ENCODE measurements around the gene KLC4. TPM values are rescaled to one million over a fixed set of nuclear protein-coding genes. Genes with fewer than 3 reads are reported as not detected.

Gene KLC4
- total and polyA plus RNA-seq, 9 of the 15 experiments (the other 6 are each of a cell fraction or from before 2014, with no cell fraction given), result 1.7 to 16.2 (median 7.7) TPM

DNA sequence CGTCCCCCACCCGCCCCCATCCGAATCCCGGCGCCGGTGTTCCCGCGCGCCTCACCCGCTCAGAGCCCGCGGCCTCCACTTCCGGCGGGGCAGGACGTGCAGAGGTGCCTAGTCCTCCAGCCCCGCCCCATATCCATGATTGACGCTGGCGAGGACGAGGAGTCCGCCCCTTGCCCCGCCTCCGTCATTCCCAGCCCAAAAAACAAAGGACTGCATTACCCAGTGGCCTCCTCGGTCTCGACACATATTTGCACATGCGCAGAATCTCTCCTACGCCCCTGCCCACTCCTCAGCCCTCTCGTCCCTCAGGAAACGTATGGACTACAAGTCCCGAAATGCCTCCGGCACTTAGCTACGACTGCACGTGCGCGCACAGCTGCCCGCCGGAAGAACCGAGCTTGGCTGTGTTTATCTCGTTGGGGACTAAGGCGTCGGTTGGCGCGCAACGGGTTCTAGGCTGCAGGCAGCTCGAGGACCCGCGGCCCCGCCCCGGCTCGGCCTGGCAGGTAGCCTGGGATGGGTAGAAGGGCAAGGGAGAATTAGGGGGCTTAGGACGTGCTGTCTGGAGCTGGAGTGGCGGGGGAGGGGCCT is 45.5 kb upstream of the KLC4 start, which contains the start of the genes KLHDC3 and MEA1 (continued):
- TF ChIP-seq ZNF140 (CRISPR knock-in tag; IDR thresholded peaks at IDR 0.05) (no peak), SP1 (CRISPR knock-in tag; IDR thresholded peaks at IDR 0.05) (peak; percentile 97), FOXA3 (CRISPR knock-in tag; conservative IDR thresholded peaks at IDR 0.05 in 1 of 2, IDR thresholded peaks at IDR 0.05 in 1 of 2) (no peak), ZNF239 (CRISPR knock-in tag; IDR thresholded peaks at IDR 0.05) (no peak), ERF (CRISPR knock-in tag; IDR thresholded peaks at IDR 0.05) (no peak), FIP1L1 (IDR thresholded peaks at IDR 0.05; ENCODE audit: low read depth, low read length, poor library complexity, severe bottlenecking) (no peak), FOXP1 (CRISPR knock-in tag; IDR thresholded peaks at IDR 0.05) (peak; percentile 93; the same call in 1 of the 2 replicates), ZNF780A (CRISPR knock-in tag; IDR thresholded peaks at IDR 0.05) (no peak), ZFX (CRISPR knock-in tag; IDR thresholded peaks at IDR 0.05) (no peak; the same call in none of the 2 replicates), SAP30 (IDR thresholded peaks at IDR 0.05; ENCODE audit: borderline replicate concordance, insufficient read depth, low read depth, low read length, poor library complexity, severe bottlenecking) (peak; percentile 79), MEF2D (tag; conservative IDR thresholded peaks at IDR 0.05; ENCODE audit: low read depth) (no peak), HNRNPK (IDR thresholded peaks at IDR 0.05; ENCODE audit: low read depth, low read length, poor library complexity, severe bottlenecking) (no peak)
- TF ChIP-seq, protein P1, sequence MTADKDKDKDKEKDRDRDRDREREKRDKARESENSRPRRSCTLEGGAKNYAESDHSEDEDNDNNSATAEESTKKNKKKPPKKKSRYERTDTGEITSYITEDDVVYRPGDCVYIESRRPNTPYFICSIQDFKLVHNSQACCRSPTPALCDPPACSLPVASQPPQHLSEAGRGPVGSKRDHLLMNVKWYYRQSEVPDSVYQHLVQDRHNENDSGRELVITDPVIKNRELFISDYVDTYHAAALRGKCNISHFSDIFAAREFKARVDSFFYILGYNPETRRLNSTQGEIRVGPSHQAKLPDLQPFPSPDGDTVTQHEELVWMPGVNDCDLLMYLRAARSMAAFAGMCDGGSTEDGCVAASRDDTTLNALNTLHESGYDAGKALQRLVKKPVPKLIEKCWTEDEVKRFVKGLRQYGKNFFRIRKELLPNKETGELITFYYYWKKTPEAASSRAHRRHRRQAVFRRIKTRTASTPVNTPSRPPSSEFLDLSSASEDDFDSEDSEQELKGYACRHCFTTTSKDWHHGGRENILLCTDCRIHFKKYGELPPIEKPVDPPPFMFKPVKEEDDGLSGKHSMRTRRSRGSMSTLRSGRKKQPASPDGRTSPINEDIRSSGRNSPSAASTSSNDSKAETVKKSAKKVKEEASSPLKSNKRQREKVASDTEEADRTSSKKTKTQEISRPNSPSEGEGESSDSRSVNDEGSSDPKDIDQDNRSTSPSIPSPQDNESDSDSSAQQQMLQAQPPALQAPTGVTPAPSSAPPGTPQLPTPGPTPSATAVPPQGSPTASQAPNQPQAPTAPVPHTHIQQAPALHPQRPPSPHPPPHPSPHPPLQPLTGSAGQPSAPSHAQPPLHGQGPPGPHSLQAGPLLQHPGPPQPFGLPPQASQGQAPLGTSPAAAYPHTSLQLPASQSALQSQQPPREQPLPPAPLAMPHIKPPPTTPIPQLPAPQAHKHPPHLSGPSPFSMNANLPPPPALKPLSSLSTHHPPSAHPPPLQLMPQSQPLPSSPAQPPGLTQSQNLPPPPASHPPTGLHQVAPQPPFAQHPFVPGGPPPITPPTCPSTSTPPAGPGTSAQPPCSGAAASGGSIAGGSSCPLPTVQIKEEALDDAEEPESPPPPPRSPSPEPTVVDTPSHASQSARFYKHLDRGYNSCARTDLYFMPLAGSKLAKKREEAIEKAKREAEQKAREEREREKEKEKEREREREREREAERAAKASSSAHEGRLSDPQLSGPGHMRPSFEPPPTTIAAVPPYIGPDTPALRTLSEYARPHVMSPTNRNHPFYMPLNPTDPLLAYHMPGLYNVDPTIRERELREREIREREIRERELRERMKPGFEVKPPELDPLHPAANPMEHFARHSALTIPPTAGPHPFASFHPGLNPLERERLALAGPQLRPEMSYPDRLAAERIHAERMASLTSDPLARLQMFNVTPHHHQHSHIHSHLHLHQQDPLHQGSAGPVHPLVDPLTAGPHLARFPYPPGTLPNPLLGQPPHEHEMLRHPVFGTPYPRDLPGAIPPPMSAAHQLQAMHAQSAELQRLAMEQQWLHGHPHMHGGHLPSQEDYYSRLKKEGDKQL (CRISPR knock-in tag; IDR thresholded peaks at IDR 0.05; ENCODE audit: borderline replicate concordance), result no peak
- TF ChIP-seq, protein P2, sequence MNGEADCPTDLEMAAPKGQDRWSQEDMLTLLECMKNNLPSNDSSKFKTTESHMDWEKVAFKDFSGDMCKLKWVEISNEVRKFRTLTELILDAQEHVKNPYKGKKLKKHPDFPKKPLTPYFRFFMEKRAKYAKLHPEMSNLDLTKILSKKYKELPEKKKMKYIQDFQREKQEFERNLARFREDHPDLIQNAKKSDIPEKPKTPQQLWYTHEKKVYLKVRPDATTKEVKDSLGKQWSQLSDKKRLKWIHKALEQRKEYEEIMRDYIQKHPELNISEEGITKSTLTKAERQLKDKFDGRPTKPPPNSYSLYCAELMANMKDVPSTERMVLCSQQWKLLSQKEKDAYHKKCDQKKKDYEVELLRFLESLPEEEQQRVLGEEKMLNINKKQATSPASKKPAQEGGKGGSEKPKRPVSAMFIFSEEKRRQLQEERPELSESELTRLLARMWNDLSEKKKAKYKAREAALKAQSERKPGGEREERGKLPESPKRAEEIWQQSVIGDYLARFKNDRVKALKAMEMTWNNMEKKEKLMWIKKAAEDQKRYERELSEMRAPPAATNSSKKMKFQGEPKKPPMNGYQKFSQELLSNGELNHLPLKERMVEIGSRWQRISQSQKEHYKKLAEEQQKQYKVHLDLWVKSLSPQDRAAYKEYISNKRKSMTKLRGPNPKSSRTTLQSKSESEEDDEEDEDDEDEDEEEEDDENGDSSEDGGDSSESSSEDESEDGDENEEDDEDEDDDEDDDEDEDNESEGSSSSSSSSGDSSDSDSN (IDR thresholded peaks at IDR 0.05; ENCODE audit: borderline replicate concordance in 1 of 2, low read depth in 2 of 2, low read length in 2 of 2), result peak in 1 of 2 experiments; percentile 32; a peak in 1 of 4 replicates
- TF ChIP-seq, protein P3, sequence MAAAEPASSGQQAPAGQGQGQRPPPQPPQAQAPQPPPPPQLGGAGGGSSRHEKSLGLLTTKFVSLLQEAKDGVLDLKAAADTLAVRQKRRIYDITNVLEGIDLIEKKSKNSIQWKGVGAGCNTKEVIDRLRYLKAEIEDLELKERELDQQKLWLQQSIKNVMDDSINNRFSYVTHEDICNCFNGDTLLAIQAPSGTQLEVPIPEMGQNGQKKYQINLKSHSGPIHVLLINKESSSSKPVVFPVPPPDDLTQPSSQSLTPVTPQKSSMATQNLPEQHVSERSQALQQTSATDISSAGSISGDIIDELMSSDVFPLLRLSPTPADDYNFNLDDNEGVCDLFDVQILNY (CRISPR knock-in tag; IDR thresholded peaks at IDR 0.05), result no peak
- TF ChIP-seq, protein P4, sequence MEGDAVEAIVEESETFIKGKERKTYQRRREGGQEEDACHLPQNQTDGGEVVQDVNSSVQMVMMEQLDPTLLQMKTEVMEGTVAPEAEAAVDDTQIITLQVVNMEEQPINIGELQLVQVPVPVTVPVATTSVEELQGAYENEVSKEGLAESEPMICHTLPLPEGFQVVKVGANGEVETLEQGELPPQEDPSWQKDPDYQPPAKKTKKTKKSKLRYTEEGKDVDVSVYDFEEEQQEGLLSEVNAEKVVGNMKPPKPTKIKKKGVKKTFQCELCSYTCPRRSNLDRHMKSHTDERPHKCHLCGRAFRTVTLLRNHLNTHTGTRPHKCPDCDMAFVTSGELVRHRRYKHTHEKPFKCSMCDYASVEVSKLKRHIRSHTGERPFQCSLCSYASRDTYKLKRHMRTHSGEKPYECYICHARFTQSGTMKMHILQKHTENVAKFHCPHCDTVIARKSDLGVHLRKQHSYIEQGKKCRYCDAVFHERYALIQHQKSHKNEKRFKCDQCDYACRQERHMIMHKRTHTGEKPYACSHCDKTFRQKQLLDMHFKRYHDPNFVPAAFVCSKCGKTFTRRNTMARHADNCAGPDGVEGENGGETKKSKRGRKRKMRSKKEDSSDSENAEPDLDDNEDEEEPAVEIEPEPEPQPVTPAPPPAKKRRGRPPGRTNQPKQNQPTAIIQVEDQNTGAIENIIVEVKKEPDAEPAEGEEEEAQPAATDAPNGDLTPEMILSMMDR (IDR thresholded peaks at IDR 0.05 in 2 of 3, conservative IDR thresholded peaks at IDR 0.05 in 1 of 3; ENCODE audit: insufficient read depth in 2 of 3, low read depth in 1 of 3, low read length in 3 of 3), result no peak; a peak in 1 of 6 replicates
